Breast epithelium (tissue), 3 donors: Measurements from ENCODE around the gene PAPSS2.

ENCODE experiments used
- POLR2A ChIP-seq: fragments of 450-650 bp; IDR thresholded peaks from one replicate; pipeline ENCODE4 v1.6.1; 2016; ENCODE audit warnings: antibody characterized with exemption, mild to moderate bottlenecking, moderate library complexity
- TF ChIP-seq, protein P1 (sequence below), 3 donors: fragments of 450-650 bp; IDR thresholded peaks; one replicate each; pipeline ENCODE4 v1.5.1; 2016 to 2017; ENCODE audit warnings: antibody characterized with exemption in 3 of 3, mild to moderate bottlenecking in 3 of 3, moderate library complexity in 3 of 3

DNA sequence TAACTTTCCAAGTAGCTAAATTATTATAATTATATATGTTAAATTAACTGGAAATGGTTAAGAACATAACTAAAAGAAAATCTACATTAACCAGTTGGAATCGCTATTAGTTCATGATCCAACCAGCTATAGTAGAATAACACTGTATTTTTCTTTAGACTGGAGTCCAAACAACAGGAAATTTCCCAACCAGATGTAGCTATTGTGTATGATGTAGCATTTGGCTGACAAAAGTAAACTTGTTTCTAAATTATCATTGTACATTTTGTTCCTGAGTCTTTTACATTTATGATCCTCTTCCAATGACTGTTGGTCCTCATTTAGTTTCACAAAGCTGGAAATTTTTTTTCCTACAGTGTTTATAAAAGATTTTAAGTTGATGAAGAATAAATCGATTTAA lies 62.1 kb downstream of the PAPSS2 start:
- TF ChIP-seq, protein P1, sequence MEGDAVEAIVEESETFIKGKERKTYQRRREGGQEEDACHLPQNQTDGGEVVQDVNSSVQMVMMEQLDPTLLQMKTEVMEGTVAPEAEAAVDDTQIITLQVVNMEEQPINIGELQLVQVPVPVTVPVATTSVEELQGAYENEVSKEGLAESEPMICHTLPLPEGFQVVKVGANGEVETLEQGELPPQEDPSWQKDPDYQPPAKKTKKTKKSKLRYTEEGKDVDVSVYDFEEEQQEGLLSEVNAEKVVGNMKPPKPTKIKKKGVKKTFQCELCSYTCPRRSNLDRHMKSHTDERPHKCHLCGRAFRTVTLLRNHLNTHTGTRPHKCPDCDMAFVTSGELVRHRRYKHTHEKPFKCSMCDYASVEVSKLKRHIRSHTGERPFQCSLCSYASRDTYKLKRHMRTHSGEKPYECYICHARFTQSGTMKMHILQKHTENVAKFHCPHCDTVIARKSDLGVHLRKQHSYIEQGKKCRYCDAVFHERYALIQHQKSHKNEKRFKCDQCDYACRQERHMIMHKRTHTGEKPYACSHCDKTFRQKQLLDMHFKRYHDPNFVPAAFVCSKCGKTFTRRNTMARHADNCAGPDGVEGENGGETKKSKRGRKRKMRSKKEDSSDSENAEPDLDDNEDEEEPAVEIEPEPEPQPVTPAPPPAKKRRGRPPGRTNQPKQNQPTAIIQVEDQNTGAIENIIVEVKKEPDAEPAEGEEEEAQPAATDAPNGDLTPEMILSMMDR (IDR thresholded peaks at IDR 0.05), result no peak
- TF ChIP-seq POLR2A, result no peak
